ENCODE results near the gene JMY. TPM values are rescaled to one million over a fixed set of nuclear protein-coding genes. Genes with fewer than 3 reads are reported as not detected.
A peak's percentile ranks its signal among the peaks of the same experiment; 100 is the strongest.

Gene JMY
- total RNA-seq, 1 donor from 2014 or later = 7.0 TPM

GRCh38 chr5:79287907-79288306 lies 52.0 kb downstream of the JMY start:
- Mint-ChIP-seq H3K36me3 (ENCODE audit: low read depth, unreplicated experiment) (peaks cover 4% of the 10 kb centered on the region), H3K4me3 (ENCODE audit: unreplicated experiment) (no peak overlapping the region), H3K9me3 (ENCODE audit: unreplicated experiment) (no peaks in the 10 kb centered on the region), H3K27ac (ENCODE audit: unreplicated experiment) (no peak overlapping the region), H3K27me3 (ENCODE audit: low read depth, unreplicated experiment) (no peaks in the 10 kb centered on the region), H3K4me1 (ENCODE audit: low read depth, unreplicated experiment) (no peaks in the 10 kb centered on the region)
- no peak for TF ChIP-seq EZH2 (IDR thresholded peaks at IDR 0.05; ENCODE audit: insufficient read depth, low read length)
- no peak for TF ChIP-seq CTCF (IDR thresholded peaks at IDR 0.05; ENCODE audit: insufficient read depth, low read depth, low read length)
- DNase-seq (ENCODE audit: low read depth) (no peak), FAIRE-seq (no peak)
- Histone ChIP-seq H3K9me3 (ENCODE audit: insufficient read depth, low read depth, low read length) (no peaks in the 10 kb centered on the region), H3K36me3 (ENCODE audit: insufficient read depth, low read length) (no peaks in the 10 kb centered on the region), H2AFZ (ENCODE audit: low read depth, low read length) (no peak overlapping the region), H3K27me3 (ENCODE audit: insufficient read depth, low read length) (no peaks in the 10 kb centered on the region), H3K9ac (ENCODE audit: low read length) (no peak overlapping the region), H3K27ac (ENCODE audit: low read depth, low read length) (no peak overlapping the region), H3K4me3 (ENCODE audit: insufficient read depth, low read depth, low read length) (no peak overlapping the region), H3K4me2 (ENCODE audit: low read length) (no peak overlapping the region), H3K4me1 (ENCODE audit: insufficient read depth, low read length) (no peaks in the 10 kb centered on the region), H4K20me1 (ENCODE audit: insufficient read depth, low read length) (no peaks in the 10 kb centered on the region), H3K79me2 (ENCODE audit: insufficient read depth, low read length) (no peaks in the 10 kb centered on the region)

- H3K27ac Mint-ChIP-seq (ENCODE audit: unreplicated experiment) = no peak overlapping the region
- H3K36me3 Mint-ChIP-seq (ENCODE audit: low read depth, unreplicated experiment) = peaks cover 5% of the 10 kb centered on the region
- no peaks in the 10 kb centered on the region for H3K79me2 ChIP-seq (ENCODE audit: insufficient read depth, low read length)
- H3K4me3 ChIP-seq (ENCODE audit: insufficient read depth, low read depth, low read length) = no peak overlapping the region
- H3K9ac ChIP-seq (ENCODE audit: low read length) = no peak overlapping the region
- H3K4me1 Mint-ChIP-seq (ENCODE audit: low read depth, unreplicated experiment) = peaks cover 13% of the 10 kb centered on the region
- no peaks in the 10 kb centered on the region for H3K9me3 ChIP-seq (ENCODE audit: insufficient read depth, low read depth, low read length)
- no peaks in the 10 kb centered on the region for H3K27me3 Mint-ChIP-seq (ENCODE audit: low read depth, unreplicated experiment)
- H2AFZ ChIP-seq (ENCODE audit: low read depth, low read length) = no peak overlapping the region
- DNase-seq (ENCODE audit: low read depth) (no peak), FAIRE-seq (no peak)
- H3K27ac ChIP-seq (ENCODE audit: low read depth, low read length) = no peak overlapping the region
- H3K36me3 ChIP-seq (ENCODE audit: insufficient read depth, low read length) = no peaks in the 10 kb centered on the region
- H3K27me3 ChIP-seq (ENCODE audit: insufficient read depth, low read length) = no peaks in the 10 kb centered on the region
- H3K9me3 Mint-ChIP-seq (ENCODE audit: unreplicated experiment) = no peaks in the 10 kb centered on the region
- no peak overlapping the region for H3K4me3 Mint-ChIP-seq (ENCODE audit: unreplicated experiment)
- peaks cover 5% of the 10 kb centered on the region for H3K4me1 ChIP-seq (ENCODE audit: insufficient read depth, low read length)
- TF ChIP-seq EZH2 (IDR thresholded peaks at IDR 0.05; ENCODE audit: insufficient read depth, low read length) (no peak), CTCF (IDR thresholded peaks at IDR 0.05; ENCODE audit: insufficient read depth, low read depth, low read length) (no peak)
- H4K20me1 ChIP-seq (ENCODE audit: insufficient read depth, low read length) = no peaks in the 10 kb centered on the region
- no peak overlapping the region for H3K4me2 ChIP-seq (ENCODE audit: low read length)
Observed at GRCh38 chr5:79295029-79295428, 59.1 kb downstream of the JMY start.

- H4K20me1 ChIP-seq (ENCODE audit: insufficient read depth, low read length) = no peaks in the 10 kb centered on the region
- Mint-ChIP-seq H3K4me3 (ENCODE audit: unreplicated experiment) (no peak overlapping the region), H3K27ac (ENCODE audit: unreplicated experiment) (peak overlapping the region; percentile 67), H3K9me3 (ENCODE audit: unreplicated experiment) (no peaks in the 10 kb centered on the region), H3K4me1 (ENCODE audit: low read depth, unreplicated experiment) (peaks cover 18% of the 10 kb centered on the region), H3K27me3 (ENCODE audit: low read depth, unreplicated experiment) (no peaks in the 10 kb centered on the region), H3K36me3 (ENCODE audit: low read depth, unreplicated experiment) (peaks cover 5% of the 10 kb centered on the region)
- H3K4me2 ChIP-seq (ENCODE audit: low read length) = no peak overlapping the region
- TF ChIP-seq EZH2 (IDR thresholded peaks at IDR 0.05; ENCODE audit: insufficient read depth, low read length) = no peak
- no peak for TF ChIP-seq CTCF (IDR thresholded peaks at IDR 0.05; ENCODE audit: insufficient read depth, low read depth, low read length)
- H3K4me1 ChIP-seq (ENCODE audit: insufficient read depth, low read length) = peaks cover 5% of the 10 kb centered on the region
- H2AFZ ChIP-seq (ENCODE audit: low read depth, low read length) = no peak overlapping the region
- H3K9ac ChIP-seq (ENCODE audit: low read length) = no peak overlapping the region
- no peaks in the 10 kb centered on the region for H3K79me2 ChIP-seq (ENCODE audit: insufficient read depth, low read length)
- H3K27me3 ChIP-seq (ENCODE audit: insufficient read depth, low read length) = no peaks in the 10 kb centered on the region
- no peaks in the 10 kb centered on the region for H3K9me3 ChIP-seq (ENCODE audit: insufficient read depth, low read depth, low read length)
- DNase-seq (ENCODE audit: low read depth) (peak; percentile 78), FAIRE-seq (no peak)
- no peaks in the 10 kb centered on the region for H3K36me3 ChIP-seq (ENCODE audit: insufficient read depth, low read length)
- H3K4me3 ChIP-seq (ENCODE audit: insufficient read depth, low read depth, low read length) = no peak overlapping the region
- no peak overlapping the region for H3K27ac ChIP-seq (ENCODE audit: low read depth, low read length)
Observed at GRCh38 chr5:79297661-79298060, 61.7 kb downstream of the JMY start.

Data from astrocyte (in vitro differentiated cells and primary cell).